ENCODE data around the gene PI16. TPM values are rescaled to one million over a fixed set of nuclear protein-coding genes. Genes with fewer than 3 reads are reported as not detected.

PI16 gene
- total and polyA plus RNA-seq, 2 donors (not counting 1 experiment from before 2014, with no cell fraction given): 1.4 to 7.4 TPM

DNA sequence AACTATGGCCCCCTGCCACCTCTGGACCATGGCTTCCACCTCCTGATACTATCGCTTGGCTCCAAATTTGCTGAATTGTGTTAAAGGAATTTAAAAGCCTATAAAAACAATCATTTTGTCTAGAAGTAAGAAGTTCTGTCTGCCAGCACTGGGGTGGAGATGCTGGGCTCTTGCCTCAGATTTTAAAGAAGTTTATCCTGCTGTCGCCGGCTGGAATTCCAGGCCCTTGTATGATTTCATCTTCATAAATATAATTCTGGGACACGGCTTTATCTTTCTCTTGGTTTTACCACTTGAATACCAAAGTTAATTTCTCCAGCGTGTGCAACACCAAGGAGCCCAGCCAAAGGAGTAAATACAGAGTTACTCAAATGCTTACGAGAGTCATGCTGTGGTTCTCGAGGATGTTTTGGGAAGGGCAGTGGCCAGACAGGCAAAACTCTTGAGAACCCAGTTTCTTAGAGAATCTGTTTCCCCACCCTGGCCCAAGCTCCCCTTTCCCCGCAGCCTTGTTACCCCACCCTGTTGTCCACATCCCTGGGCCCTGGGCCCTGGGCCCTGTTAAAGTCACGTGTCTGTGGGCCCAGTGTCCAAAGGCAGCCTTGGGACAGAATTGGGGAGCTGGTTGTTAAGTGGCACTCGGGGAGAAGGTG is 36.9 kb upstream of the PI16 start:
- Histone ChIP-seq H3K4me1 (ENCODE audit: control insufficient read depth in 2 of 2, insufficient read depth in 2 of 2, low read length in 2 of 2) (peaks cover under 1 to 4% of the 10 kb centered on the region in 2 donors), H3K27me3 (replicated peaks in 1 of 4; ENCODE audit: control extremely low read depth in 1 of 4, control insufficient read depth in 3 of 4, insufficient read depth in 4 of 4, low read length in 3 of 4) (no peaks in the 10 kb centered on the region), H3K27ac (ENCODE audit: low read length in 2 of 2) (no peak overlapping the region), H3K4me3 (ENCODE audit: control extremely low read depth in 1 of 5, extremely low read depth in 1 of 5, insufficient read depth in 1 of 5, low read depth in 2 of 5, low read length in 4 of 5) (no peak overlapping the region), H3K9ac (ENCODE audit: low read length) (no peak overlapping the region), H3K4me2 (replicated peaks; ENCODE audit: low read depth, low read length, poor library complexity, severe bottlenecking) (no peak overlapping the region), H3K79me2 (ENCODE audit: control insufficient read depth, insufficient read depth, low read length) (no peaks in the 10 kb centered on the region), H2AFZ (ENCODE audit: insufficient read depth, low read depth, low read length, poor library complexity, severe bottlenecking) (no peak overlapping the region), H3K9me3 (ENCODE audit: control extremely low read depth in 1 of 3, control insufficient read depth in 2 of 3, insufficient read depth in 1 of 3, low read length in 2 of 3) (no peaks in the 10 kb centered on the region), H3K36me3 (replicated peaks in 1 of 2; ENCODE audit: control extremely low read depth in 1 of 2, control insufficient read depth in 1 of 2, extremely low read depth in 1 of 2, insufficient read depth in 2 of 2, low read length in 1 of 2) (peaks cover 0 to 81% of the 10 kb centered on the region in 2 experiments), H4K20me1 (ENCODE audit: control insufficient read depth, insufficient read depth, low read length, poor library complexity, severe bottlenecking) (no peaks in the 10 kb centered on the region)
- Mint-ChIP-seq H3K9me3 (ENCODE audit: insufficient read depth) (no peaks in the 10 kb centered on the region), H3K4me1 (peaks cover 1% of the 10 kb centered on the region), H3K27ac (no peak overlapping the region), H3K27me3 (no peaks in the 10 kb centered on the region), H3K4me3 (no peak overlapping the region)
- ATAC-seq (ENCODE audit: low read depth) (no peak), DNase-seq (no peak)
- ChIA-PET CTCF (interaction anchor here (2.1 kb wide), 1 partner anchor 100 kb away, joined by 6 read pairs; no protein-coding TSS in a partner anchor), POLR2A (no interaction called here)
- TF ChIP-seq, protein P1, sequence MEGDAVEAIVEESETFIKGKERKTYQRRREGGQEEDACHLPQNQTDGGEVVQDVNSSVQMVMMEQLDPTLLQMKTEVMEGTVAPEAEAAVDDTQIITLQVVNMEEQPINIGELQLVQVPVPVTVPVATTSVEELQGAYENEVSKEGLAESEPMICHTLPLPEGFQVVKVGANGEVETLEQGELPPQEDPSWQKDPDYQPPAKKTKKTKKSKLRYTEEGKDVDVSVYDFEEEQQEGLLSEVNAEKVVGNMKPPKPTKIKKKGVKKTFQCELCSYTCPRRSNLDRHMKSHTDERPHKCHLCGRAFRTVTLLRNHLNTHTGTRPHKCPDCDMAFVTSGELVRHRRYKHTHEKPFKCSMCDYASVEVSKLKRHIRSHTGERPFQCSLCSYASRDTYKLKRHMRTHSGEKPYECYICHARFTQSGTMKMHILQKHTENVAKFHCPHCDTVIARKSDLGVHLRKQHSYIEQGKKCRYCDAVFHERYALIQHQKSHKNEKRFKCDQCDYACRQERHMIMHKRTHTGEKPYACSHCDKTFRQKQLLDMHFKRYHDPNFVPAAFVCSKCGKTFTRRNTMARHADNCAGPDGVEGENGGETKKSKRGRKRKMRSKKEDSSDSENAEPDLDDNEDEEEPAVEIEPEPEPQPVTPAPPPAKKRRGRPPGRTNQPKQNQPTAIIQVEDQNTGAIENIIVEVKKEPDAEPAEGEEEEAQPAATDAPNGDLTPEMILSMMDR (IDR thresholded peaks at IDR 0.05): no peak
- TF ChIP-seq EZH2 (IDR thresholded peaks at IDR 0.05; ENCODE audit: borderline replicate concordance, insufficient read depth, low read depth, low read length, poor library complexity, severe bottlenecking): no peak
- 100% methylated on average over 9 of the region's 10 CpGs for WGBS (ENCODE audit: insufficient coverage)
- intact Hi-C loops (cut with micrococcal nuclease): no loop called here

DNA sequence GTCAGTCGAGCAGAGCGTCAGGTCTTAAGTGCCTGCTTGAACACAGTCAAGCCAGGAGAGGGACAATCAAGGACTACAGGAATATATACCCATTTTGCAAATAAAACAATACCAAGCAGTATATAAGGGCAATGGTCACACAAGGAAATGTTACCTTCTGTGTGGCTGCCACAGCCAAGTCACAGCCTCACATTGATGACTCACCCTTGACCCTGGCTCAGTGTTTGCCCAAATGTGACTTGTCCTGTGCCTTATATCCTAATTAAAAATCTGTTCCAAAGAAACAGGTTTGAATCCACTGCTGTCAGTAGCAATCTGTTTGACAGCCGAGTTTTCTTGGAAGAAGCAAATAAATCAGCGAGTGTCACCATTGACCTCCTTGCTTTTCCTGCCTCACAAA is 34.5 kb upstream of the PI16 start:
- TF ChIP-seq EZH2 (IDR thresholded peaks at IDR 0.05; ENCODE audit: borderline replicate concordance, insufficient read depth, low read depth, low read length, poor library complexity, severe bottlenecking): no peak
- TF ChIP-seq, protein P1 (IDR thresholded peaks at IDR 0.05): no peak
- intact Hi-C loops (cut with micrococcal nuclease): no loop called here
- Mint-ChIP-seq H3K27me3 (no peaks in the 10 kb centered on the region), H3K27ac (no peak overlapping the region), H3K4me3 (no peak overlapping the region), H3K9me3 (ENCODE audit: insufficient read depth) (no peaks in the 10 kb centered on the region), H3K4me1 (no peaks in the 10 kb centered on the region)
- H2AFZ ChIP-seq (ENCODE audit: insufficient read depth, low read depth, low read length, poor library complexity, severe bottlenecking): no peak overlapping the region
- H3K27me3 ChIP-seq (replicated peaks in 1 of 4; ENCODE audit: control extremely low read depth in 1 of 4, control insufficient read depth in 3 of 4, insufficient read depth in 4 of 4, low read length in 3 of 4): no peaks in the 10 kb centered on the region
- ChIA-PET CTCF (interaction anchor here (0.9 kb wide), 1 partner anchor 99 kb away, joined by 3 read pairs; no protein-coding TSS in a partner anchor), POLR2A (no interaction called here)
- H3K9me3 ChIP-seq (ENCODE audit: control extremely low read depth in 1 of 3, control insufficient read depth in 2 of 3, insufficient read depth in 1 of 3, low read length in 2 of 3): no peaks in the 10 kb centered on the region
- 100% methylated on average over 3 of the region's 4 CpGs for WGBS (ENCODE audit: insufficient coverage)
- no peaks in the 10 kb centered on the region for H3K79me2 ChIP-seq (ENCODE audit: control insufficient read depth, insufficient read depth, low read length)
- no peak overlapping the region for H3K4me2 ChIP-seq (replicated peaks; ENCODE audit: low read depth, low read length, poor library complexity, severe bottlenecking)
- H3K4me1 ChIP-seq (ENCODE audit: control insufficient read depth in 2 of 2, insufficient read depth in 2 of 2, low read length in 2 of 2): no peaks in the 10 kb centered on the region
- no peak overlapping the region for H3K4me3 ChIP-seq (ENCODE audit: control extremely low read depth in 1 of 5, extremely low read depth in 1 of 5, insufficient read depth in 1 of 5, low read depth in 2 of 5, low read length in 4 of 5)
- DNase-seq (no peak), ATAC-seq (ENCODE audit: low read depth) (no peak)
- no peak overlapping the region for H3K9ac ChIP-seq (ENCODE audit: low read length)
- peaks cover 0 to 85% of the 10 kb centered on the region in 2 experiments for H3K36me3 ChIP-seq (replicated peaks in 1 of 2; ENCODE audit: control extremely low read depth in 1 of 2, control insufficient read depth in 1 of 2, extremely low read depth in 1 of 2, insufficient read depth in 2 of 2, low read length in 1 of 2)
- no peak overlapping the region for H3K27ac ChIP-seq (ENCODE audit: low read length in 2 of 2)
- H4K20me1 ChIP-seq (ENCODE audit: control insufficient read depth, insufficient read depth, low read length, poor library complexity, severe bottlenecking): no peaks in the 10 kb centered on the region

All from B cell (primary cell).